ENCODE data around the gene DIS3L2. TPM values are rescaled to one million over a fixed set of nuclear protein-coding genes. Genes with fewer than 3 reads are reported as not detected.
"Not testable (repeated sequence)": the region's sequence is repeated elsewhere in the genome, so short reads cannot be mapped to it uniquely, and the experiment has no call there.

DIS3L2 gene
- total RNA-seq, 6 experiments from 2014 or later, result 18.2 to 23.6 (median 21.6) TPM

DNA sequence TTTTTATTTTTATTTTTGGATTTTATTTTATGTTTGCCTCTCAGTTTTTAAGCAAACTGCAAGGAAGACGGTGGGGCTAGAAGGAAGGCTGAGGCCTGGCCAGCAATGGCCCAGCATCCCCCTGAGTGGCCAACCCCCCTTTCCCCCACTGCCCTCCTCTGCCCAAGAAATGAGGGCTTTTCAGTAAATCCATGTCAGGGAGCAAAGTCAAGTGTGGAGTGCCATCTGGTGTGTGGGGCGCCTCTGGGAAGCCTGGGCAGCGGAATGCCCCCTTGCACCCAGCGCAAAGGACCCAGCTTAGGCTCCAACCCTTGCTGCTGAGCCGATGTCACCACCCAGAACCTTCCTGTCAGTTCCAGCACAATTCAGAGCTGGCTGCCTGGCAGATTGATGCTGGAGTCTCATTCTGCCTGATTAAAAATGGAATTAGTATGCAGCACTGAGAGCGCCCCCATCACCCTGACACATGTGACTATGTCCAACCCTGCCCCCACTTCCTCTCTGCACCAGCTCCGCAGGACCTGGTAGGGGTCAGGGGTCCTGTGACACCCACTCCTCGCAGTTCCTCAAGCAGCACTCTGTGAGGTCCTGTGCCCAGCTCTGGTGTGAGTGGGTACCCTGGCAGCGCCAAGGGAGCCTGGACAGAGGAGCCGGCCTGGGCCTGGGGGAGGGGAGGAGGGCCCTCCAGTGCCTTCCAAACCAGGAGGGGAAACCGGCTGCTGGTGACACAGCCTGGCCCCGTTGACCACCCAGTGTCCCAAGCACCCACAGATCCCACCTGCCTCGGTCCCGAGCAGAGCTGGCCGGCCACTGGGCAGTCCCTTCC lies 407.8 kb downstream of the DIS3L2 start:
- Mint-ChIP-seq H3K27ac (no peak overlapping the region), H3K36me3 (ENCODE audit: low read depth) (no peaks in the 10 kb centered on the region), H3K27me3 (ENCODE audit: insufficient read depth) (peaks cover 12% of the 10 kb centered on the region; the same call in 1 of the 2 replicates), H3K9me3 (no peaks in the 10 kb centered on the region), H3K4me1 (ENCODE audit: low read depth) (peaks cover 14% of the 10 kb centered on the region), H3K4me3 (no peak overlapping the region)
- TF ChIP-seq, protein P1, sequence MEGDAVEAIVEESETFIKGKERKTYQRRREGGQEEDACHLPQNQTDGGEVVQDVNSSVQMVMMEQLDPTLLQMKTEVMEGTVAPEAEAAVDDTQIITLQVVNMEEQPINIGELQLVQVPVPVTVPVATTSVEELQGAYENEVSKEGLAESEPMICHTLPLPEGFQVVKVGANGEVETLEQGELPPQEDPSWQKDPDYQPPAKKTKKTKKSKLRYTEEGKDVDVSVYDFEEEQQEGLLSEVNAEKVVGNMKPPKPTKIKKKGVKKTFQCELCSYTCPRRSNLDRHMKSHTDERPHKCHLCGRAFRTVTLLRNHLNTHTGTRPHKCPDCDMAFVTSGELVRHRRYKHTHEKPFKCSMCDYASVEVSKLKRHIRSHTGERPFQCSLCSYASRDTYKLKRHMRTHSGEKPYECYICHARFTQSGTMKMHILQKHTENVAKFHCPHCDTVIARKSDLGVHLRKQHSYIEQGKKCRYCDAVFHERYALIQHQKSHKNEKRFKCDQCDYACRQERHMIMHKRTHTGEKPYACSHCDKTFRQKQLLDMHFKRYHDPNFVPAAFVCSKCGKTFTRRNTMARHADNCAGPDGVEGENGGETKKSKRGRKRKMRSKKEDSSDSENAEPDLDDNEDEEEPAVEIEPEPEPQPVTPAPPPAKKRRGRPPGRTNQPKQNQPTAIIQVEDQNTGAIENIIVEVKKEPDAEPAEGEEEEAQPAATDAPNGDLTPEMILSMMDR (IDR thresholded peaks at IDR 0.05), result no peak
- no peak for DNase-seq

DNA sequence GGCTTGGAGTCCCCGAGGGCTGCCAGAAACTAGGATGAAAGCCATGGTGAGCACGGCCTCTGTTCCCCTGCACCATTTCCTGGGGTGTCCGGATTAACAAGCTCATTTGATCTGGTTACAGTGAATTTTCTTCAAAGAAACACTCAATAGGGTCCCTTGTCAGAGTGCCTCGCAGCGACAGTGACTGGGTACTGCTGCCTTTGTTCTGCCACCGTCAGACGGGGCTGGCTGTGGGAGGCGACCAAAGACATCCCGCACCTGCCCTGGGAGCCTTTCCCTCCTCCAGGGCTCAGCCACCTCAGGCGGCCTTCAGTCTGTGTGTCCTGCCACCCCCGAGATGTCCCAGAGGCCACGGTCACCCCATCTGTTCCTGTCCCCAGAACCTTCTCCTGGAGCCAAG lies 408.5 kb downstream of the DIS3L2 start:
- DNase-seq; H3K27me3 Mint-ChIP-seq (ENCODE audit: insufficient read depth); H3K27ac Mint-ChIP-seq; H3K4me3 Mint-ChIP-seq; H3K36me3 Mint-ChIP-seq (ENCODE audit: low read depth); H3K9me3 Mint-ChIP-seq: not testable (repeated sequence)
- peaks cover 14% of the 10 kb centered on the region for H3K4me1 Mint-ChIP-seq (ENCODE audit: low read depth)

DNA sequence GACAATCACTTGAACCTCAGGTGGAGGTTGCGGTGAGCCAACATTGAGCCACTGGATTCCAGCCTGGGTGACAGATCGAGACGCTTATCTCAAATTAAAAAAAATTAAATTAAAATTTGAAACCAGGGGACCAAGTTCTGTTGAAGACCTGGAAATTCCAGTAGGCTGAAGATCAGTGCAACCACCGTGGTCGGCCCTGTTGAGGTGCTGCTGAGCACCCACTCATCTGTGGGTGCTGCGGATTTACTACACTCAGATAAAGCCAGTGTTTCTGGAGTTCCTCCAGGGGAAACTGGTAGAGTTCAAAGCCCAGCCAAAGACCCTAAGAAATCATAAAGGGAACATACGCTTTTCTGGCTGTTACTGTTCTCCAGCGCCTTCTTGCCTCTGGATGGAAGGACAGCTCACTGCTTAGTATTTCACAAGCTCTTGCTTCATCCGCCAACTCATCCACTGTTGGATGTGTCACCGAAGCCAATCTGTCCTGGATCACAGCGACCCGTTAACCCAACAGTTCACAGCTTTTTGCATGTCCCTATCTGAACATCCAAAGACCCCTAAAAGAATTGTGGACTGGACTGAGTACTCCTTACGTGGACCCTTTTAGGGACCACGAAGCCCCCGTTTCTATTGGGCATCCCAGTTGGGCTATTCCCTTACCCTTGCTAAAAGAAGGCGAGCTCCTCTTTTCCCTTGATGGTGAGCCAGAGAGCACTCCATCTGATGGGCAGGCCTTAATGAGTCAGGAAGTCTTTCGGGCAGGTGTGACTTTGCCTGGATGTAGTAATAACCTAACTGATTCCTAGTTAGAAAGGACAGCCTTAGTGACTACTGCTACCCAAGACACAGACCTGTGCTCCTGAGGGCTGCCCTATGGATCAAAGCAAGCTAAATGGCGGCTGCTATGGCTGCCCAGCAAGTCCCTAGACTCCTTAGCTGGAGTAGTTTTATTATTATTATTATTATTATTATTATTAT lies 411.0 kb downstream of the DIS3L2 start:
- no peaks in the 10 kb centered on the region for H3K36me3 Mint-ChIP-seq (ENCODE audit: low read depth)
- DNase-seq, result peak; percentile 79
- H3K4me1 Mint-ChIP-seq (ENCODE audit: low read depth), result peaks cover 5% of the 10 kb centered on the region; the same call in 1 of the 2 replicates
- H3K4me3 Mint-ChIP-seq, result no peak overlapping the region
- no peaks in the 10 kb centered on the region for H3K9me3 Mint-ChIP-seq
- H3K27ac Mint-ChIP-seq, result no peak overlapping the region
- TF ChIP-seq, protein P1 (IDR thresholded peaks at IDR 0.05), result no peak
- peaks cover 16% of the 10 kb centered on the region; the same call in 1 of the 2 replicates for H3K27me3 Mint-ChIP-seq (ENCODE audit: insufficient read depth)

DNA sequence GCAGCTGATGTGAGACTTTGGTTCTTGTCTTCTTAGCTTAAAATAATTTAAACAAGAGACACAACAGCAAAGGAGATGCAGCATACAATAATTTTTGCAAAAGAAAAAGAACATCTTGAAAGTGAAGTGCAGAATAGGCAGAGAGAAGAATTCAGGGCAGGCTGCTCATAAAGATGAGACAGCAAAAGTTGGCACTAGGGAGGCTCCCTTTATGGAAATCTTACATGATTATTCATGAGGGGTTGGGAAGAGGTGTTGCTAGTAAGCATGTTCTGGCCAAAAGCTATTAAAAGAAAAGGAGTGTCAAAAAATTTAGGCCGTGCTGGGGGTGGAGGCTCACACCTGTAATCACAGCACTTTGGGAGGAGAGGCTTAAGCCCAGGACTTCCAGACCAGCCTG lies 412.8 kb downstream of the DIS3L2 start:
- TF ChIP-seq, protein P1 (IDR thresholded peaks at IDR 0.05), result no peak
- H3K27ac Mint-ChIP-seq, result no peak overlapping the region
- no peaks in the 10 kb centered on the region for H3K9me3 Mint-ChIP-seq
- no peaks in the 10 kb centered on the region for H3K36me3 Mint-ChIP-seq (ENCODE audit: low read depth)
- peaks cover 5% of the 10 kb centered on the region; the same call in 1 of the 2 replicates for H3K4me1 Mint-ChIP-seq (ENCODE audit: low read depth)
- DNase-seq, result no peak
- no peak overlapping the region for H3K4me3 Mint-ChIP-seq
- peaks cover 16% of the 10 kb centered on the region; the same call in 1 of the 2 replicates for H3K27me3 Mint-ChIP-seq (ENCODE audit: insufficient read depth)

DNA sequence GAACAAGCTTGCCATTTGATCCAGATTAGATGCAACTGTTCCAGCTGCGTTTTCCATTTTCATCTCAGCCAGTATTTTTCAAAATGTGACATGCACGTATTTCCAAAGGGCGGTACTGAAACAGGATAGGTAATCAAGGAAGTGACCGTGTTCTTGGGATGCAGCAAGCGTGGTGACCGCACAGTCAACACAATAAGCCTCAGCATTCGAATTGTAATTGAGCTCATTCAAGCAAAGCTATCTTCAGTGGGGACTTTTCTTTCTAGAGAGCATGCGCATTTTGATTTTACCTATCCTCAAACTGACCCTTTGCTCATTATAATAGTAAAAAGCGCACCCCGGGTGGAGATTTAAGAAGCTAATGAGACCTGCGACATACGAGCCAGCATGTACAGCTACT lies 413.7 kb downstream of the DIS3L2 start:
- Mint-ChIP-seq H3K27ac (no peak overlapping the region), H3K36me3 (ENCODE audit: low read depth) (no peaks in the 10 kb centered on the region), H3K9me3 (no peaks in the 10 kb centered on the region), H3K4me1 (ENCODE audit: low read depth) (peaks cover 5% of the 10 kb centered on the region; the same call in 1 of the 2 replicates), H3K27me3 (ENCODE audit: insufficient read depth) (peaks cover 17% of the 10 kb centered on the region; the same call in 1 of the 2 replicates), H3K4me3 (no peak overlapping the region)
- TF ChIP-seq, protein P1 (IDR thresholded peaks at IDR 0.05), result no peak
- DNase-seq, result no peak
